H9 (cell line): ENCODE measurements around the gene LPO. TPM values are rescaled to one million over a fixed set of nuclear protein-coding genes. Genes with fewer than 3 reads are reported as not detected.

Source experiments
- DNase-seq: peaks from one replicate; pipeline ENCODE4 v3.0.0-alpha.2; 2017
- H2AFZ ChIP-seq: one replicate; pipeline ENCODE4 v1.6.1; 2013; ENCODE audit warnings: mild to moderate bottlenecking, low read length, control low read depth, moderate library complexity
- H2AK5ac ChIP-seq: 2 replicates; pipeline ENCODE4 v1.6.1; 2013; ENCODE audit warnings: low read length, control low read depth, mixed read lengths; ENCODE audit not compliant: insufficient read length
- H2BK120ac ChIP-seq: one replicate; pipeline ENCODE4 v1.6.1; 2013; ENCODE audit warnings: low read depth, mild to moderate bottlenecking, low read length, control low read depth, inconsistent platforms; ENCODE audit not compliant: poor library complexity, severe bottlenecking
- H2BK12ac ChIP-seq: 2 replicates; pipeline ENCODE4 v1.6.1; 2013; ENCODE audit warnings: low read length, control low read depth, mixed read lengths, low read depth; ENCODE audit not compliant: insufficient read length
- H2BK15ac ChIP-seq: 2 replicates; pipeline ENCODE4 v1.6.1; 2013; ENCODE audit warnings: low read depth, low read length, control low read depth
- H2BK20ac ChIP-seq: one replicate; pipeline ENCODE4 v1.6.1; 2013; ENCODE audit warnings: low read depth, mild to moderate bottlenecking, low read length, control low read depth, inconsistent platforms; ENCODE audit not compliant: poor library complexity, severe bottlenecking
- H2BK5ac ChIP-seq: 2 replicates; pipeline ENCODE4 v1.6.1; 2013; ENCODE audit warnings: low read length, control low read depth, mixed read lengths; ENCODE audit not compliant: insufficient read length
- H3K14ac ChIP-seq: 2 replicates; pipeline ENCODE4 v1.6.1; 2013; ENCODE audit warnings: low read length, control low read depth; ENCODE audit not compliant: insufficient read depth
- H3K18ac ChIP-seq: 2 replicates; pipeline ENCODE4 v1.6.1; 2013; ENCODE audit warnings: low read depth, mild to moderate bottlenecking, mixed read lengths, low read length, control low read depth; ENCODE audit not compliant: insufficient read length
- H3K23ac ChIP-seq: 2 replicates; pipeline ENCODE4 v1.6.1; 2013; ENCODE audit warnings: low read length, control low read depth, mixed read lengths, low read depth; ENCODE audit not compliant: insufficient read length
- H3K23me2 ChIP-seq: 2 replicates; pipeline ENCODE4 v1.6.1; 2013; ENCODE audit warnings: low read depth, mild to moderate bottlenecking, mixed read lengths, low read length, control low read depth; ENCODE audit not compliant: insufficient read length, poor library complexity, severe bottlenecking
- H3K27ac ChIP-seq: 2 replicates; pipeline ENCODE4 v1.5.1; 2013; ENCODE audit warnings: low read length, control low read depth, mixed read lengths, low read depth; ENCODE audit not compliant: insufficient read length
- H3K27me3 ChIP-seq: 2 replicates; pipeline ENCODE4 v1.6.1; 2013; ENCODE audit warnings: low read length, control low read depth, inconsistent platforms; ENCODE audit not compliant: insufficient read depth
- H3K4ac ChIP-seq: 2 replicates; pipeline ENCODE4 v1.6.1; 2013; ENCODE audit warnings: low read depth, mild to moderate bottlenecking, control low read depth, inconsistent platforms, low read length, moderate library complexity
- H3K4me1 ChIP-seq: 2 replicates; pipeline ENCODE4 v1.6.1; 2013; ENCODE audit warnings: low read length, control low read depth, inconsistent platforms; ENCODE audit not compliant: insufficient read depth
- H3K4me2 ChIP-seq: 2 replicates; pipeline ENCODE4 v1.6.1; 2013; ENCODE audit warnings: low read length, control low read depth, mixed read lengths; ENCODE audit not compliant: insufficient read length, insufficient read depth
- H3K56ac ChIP-seq: 2 replicates; pipeline ENCODE4 v1.6.1; 2013; ENCODE audit warnings: low read depth, mild to moderate bottlenecking, mixed read lengths, low read length, control low read depth; ENCODE audit not compliant: insufficient read length
- H3K79me1 ChIP-seq: 2 replicates; pipeline ENCODE4 v1.6.1; 2013; ENCODE audit warnings: low read depth, mild to moderate bottlenecking, moderate library complexity, low read length, control low read depth, inconsistent platforms; ENCODE audit not compliant: insufficient read depth, poor library complexity, severe bottlenecking
- H3K79me2 ChIP-seq: 2 replicates; pipeline ENCODE4 v1.6.1; 2013; ENCODE audit warnings: low read length, control low read depth, inconsistent platforms; ENCODE audit not compliant: insufficient read depth
- H3K9ac ChIP-seq: 2 replicates; pipeline ENCODE4 v1.6.1; 2013; ENCODE audit warnings: low read length, control low read depth, mixed read lengths; ENCODE audit not compliant: insufficient read length; ENCODE audit errors: extremely low read depth
- H3K9me3 ChIP-seq: one replicate; pipeline ENCODE4 v1.6.1; 2013; ENCODE audit warnings: low read depth, low read length, inconsistent platforms; ENCODE audit not compliant: control insufficient read depth
- H3T11ph ChIP-seq: one replicate; pipeline ENCODE4 v1.6.1; 2013; ENCODE audit warnings: mild to moderate bottlenecking, low read length, control low read depth, inconsistent platforms
- H4K20me1 ChIP-seq: one replicate; pipeline ENCODE4 v1.6.1; 2013; ENCODE audit not compliant: control insufficient read depth, insufficient read length, insufficient read depth
- H4K5ac ChIP-seq: 2 replicates; pipeline ENCODE4 v1.6.1; 2013; ENCODE audit warnings: low read depth, mild to moderate bottlenecking, mixed read lengths, low read length, control low read depth; ENCODE audit not compliant: insufficient read length
- H4K8ac ChIP-seq: replicated peaks from 2 replicates; pipeline ENCODE4 v1.6.1; 2013; ENCODE audit warnings: low read length, control low read depth, mixed read lengths, low read depth; ENCODE audit not compliant: insufficient read length
- H4K91ac ChIP-seq: 2 replicates; pipeline ENCODE4 v1.6.1; 2013; ENCODE audit warnings: low read depth, mild to moderate bottlenecking, moderate library complexity, mixed read lengths, low read length, control low read depth; ENCODE audit not compliant: insufficient read length
- H3K27ac Mint-ChIP-seq, 3 experiments: 2 replicates in 2 of 3; 3 replicates in 1 of 3; pipeline ENCODE4 v1.8.0; 2020 to 2021; ENCODE audit warnings: mixed read lengths in 3 of 3, mild to moderate bottlenecking in 1 of 3, moderate library complexity in 1 of 3
- H3K27me3 Mint-ChIP-seq: 2 replicates; pipeline ENCODE4 v1.8.0; 2021; ENCODE audit warnings: low read depth, mild to moderate bottlenecking, moderate library complexity, mixed read lengths
- H3K36me3 Mint-ChIP-seq, 3 experiments: 2 replicates in 2 of 3; 3 replicates in 1 of 3; pipeline ENCODE4 v1.8.0; 2020 to 2021; ENCODE audit warnings: low read depth in 3 of 3, mixed read lengths in 3 of 3; ENCODE audit not compliant: insufficient read depth in 1 of 3
- H3K4me1 Mint-ChIP-seq, 2 experiments: 2 replicates each; pipeline ENCODE4 v1.8.0; 2020; ENCODE audit warnings: mixed read lengths in 2 of 2
- H3K4me3 Mint-ChIP-seq, 2 experiments: 2 replicates in 1 of 2; 3 replicates in 1 of 2; pipeline ENCODE4 v1.8.0; 2020 to 2021; ENCODE audit warnings: mild to moderate bottlenecking in 2 of 2, mixed read lengths in 2 of 2, moderate library complexity in 1 of 2
- H3K9me3 Mint-ChIP-seq, 2 experiments: 2 replicates in 1 of 2; 3 replicates in 1 of 2; pipeline ENCODE4 v1.8.0; 2020; ENCODE audit warnings: mild to moderate bottlenecking in 2 of 2, mixed read lengths in 2 of 2, moderate library complexity in 1 of 2
- WGBS: extraction: QIAGEN DNeasy Blood & Tissue Kit; methylation state at CpG from one replicate; pipeline ENCODE4 v1.1.7; 2013; ENCODE audit warnings: missing lambda C conversion rate, low lambda C conversion rate, mixed read lengths; ENCODE audit not compliant: insufficient read length; ENCODE audit errors: extremely low coverage; 5-methylcytosine and 5-hydroxymethylcytosine counted together
- total RNA-seq: library from RNA; stranded (reverse); gene quantifications from 2 replicates; pipeline ENCODE4 v1.2.1, GENCODE V29; 2021
- TF ChIP-seq, protein P1 (sequence below): fragments of 200-600 bp; sonication (generic); conservative IDR thresholded peaks from 3 replicates; pipeline ENCODE4 v1.8.0; 2021; ENCODE audit warnings: antibody characterized with exemption, mild to moderate bottlenecking

LPO gene
- total RNA-seq, 1 experiment from 2014 or later = 0.17 TPM

- Histone ChIP-seq H3K27ac (no peak overlapping the region), H3K79me1 (no peaks in the 10 kb centered on the region), H2BK20ac (no peak overlapping the region), H4K91ac (no peak overlapping the region), H3K18ac (no peak overlapping the region), H3K56ac (no peak overlapping the region), H3K14ac (no peak overlapping the region), H3T11ph (no peak overlapping the region), H4K20me1 (no peaks in the 10 kb centered on the region), H3K27me3 (peaks cover 21% of the 10 kb centered on the region; the same call in 1 of the 2 replicates), H2AFZ (no peak overlapping the region), H3K23me2 (peaks cover 8% of the 10 kb centered on the region), H3K79me2 (no peaks in the 10 kb centered on the region), H3K9ac (no peak overlapping the region), H2BK15ac (no peak overlapping the region), H3K4me1 (no peaks in the 10 kb centered on the region; the same call in 1 of the 2 replicates), H3K4ac (no peak overlapping the region), H2AK5ac (no peak overlapping the region), H3K4me2 (no peak overlapping the region), H2BK120ac (no peak overlapping the region), H3K23ac (no peak overlapping the region), H4K8ac (no peak overlapping the region), H4K5ac (no peak overlapping the region), H2BK5ac (no peak overlapping the region), H2BK12ac (no peak overlapping the region), H3K9me3 (peaks cover 1% of the 10 kb centered on the region)
- peaks cover 11 to 16% of the 10 kb centered on the region in 2 experiments for H3K4me1 Mint-ChIP-seq
- peaks cover 96% of the 10 kb centered on the region for H3K27me3 Mint-ChIP-seq
- no peak for DNase-seq
- H3K27ac Mint-ChIP-seq = no peak overlapping the region
- H3K36me3 Mint-ChIP-seq = peaks cover 0 to under 1% (median under 1%) of the 10 kb centered on the region in 3 experiments; a peak in 2 of 7 replicates
- TF ChIP-seq, protein P1, sequence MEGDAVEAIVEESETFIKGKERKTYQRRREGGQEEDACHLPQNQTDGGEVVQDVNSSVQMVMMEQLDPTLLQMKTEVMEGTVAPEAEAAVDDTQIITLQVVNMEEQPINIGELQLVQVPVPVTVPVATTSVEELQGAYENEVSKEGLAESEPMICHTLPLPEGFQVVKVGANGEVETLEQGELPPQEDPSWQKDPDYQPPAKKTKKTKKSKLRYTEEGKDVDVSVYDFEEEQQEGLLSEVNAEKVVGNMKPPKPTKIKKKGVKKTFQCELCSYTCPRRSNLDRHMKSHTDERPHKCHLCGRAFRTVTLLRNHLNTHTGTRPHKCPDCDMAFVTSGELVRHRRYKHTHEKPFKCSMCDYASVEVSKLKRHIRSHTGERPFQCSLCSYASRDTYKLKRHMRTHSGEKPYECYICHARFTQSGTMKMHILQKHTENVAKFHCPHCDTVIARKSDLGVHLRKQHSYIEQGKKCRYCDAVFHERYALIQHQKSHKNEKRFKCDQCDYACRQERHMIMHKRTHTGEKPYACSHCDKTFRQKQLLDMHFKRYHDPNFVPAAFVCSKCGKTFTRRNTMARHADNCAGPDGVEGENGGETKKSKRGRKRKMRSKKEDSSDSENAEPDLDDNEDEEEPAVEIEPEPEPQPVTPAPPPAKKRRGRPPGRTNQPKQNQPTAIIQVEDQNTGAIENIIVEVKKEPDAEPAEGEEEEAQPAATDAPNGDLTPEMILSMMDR = no peak
- H3K4me3 Mint-ChIP-seq = no peak overlapping the region
- H3K9me3 Mint-ChIP-seq = peaks cover 2% of the 10 kb centered on the region in 2 experiments; a peak in 4 of 5 replicates
- no CpG with 5 or more reads among the region's 6 CpGs for WGBS
Measured at GRCh38 chr17:58244963-58245362, 6.6 kb downstream of the LPO start.
